Neural cell (in vitro differentiated cells): ENCODE data around the gene ANGPT4. TPM values are rescaled to one million over a fixed set of nuclear protein-coding genes. Genes with fewer than 3 reads are reported as not detected.

Experiments used
- H2AFZ ChIP-seq: fragments of 200-600, 300-800 bp; sonication (generic), shearing (Covaris generic); 2 replicates; pipeline ENCODE4 v1.6.0; 2014; ENCODE audit warnings: low read depth, mild to moderate bottlenecking, antibody characterized with exemption, low read length, moderate library complexity
- H3F3A ChIP-seq: fragments of 200-600 bp; shearing (Covaris generic); 2 replicates; pipeline ENCODE4 v1.6.1; 2016; ENCODE audit warnings: mild to moderate bottlenecking, moderate library complexity, mixed read lengths, antibody characterized with exemption, low read length; ENCODE audit not compliant: insufficient read depth, poor library complexity, severe bottlenecking
- H3K27ac ChIP-seq: fragments of 200-600, 300-800 bp; sonication (generic), shearing (Covaris generic); 2 replicates; pipeline ENCODE4 v1.5.1; 2014; ENCODE audit warnings: mild to moderate bottlenecking, low read length, moderate library complexity
- H3K27me3 ChIP-seq: fragments of 300-800, 200-600 bp; sonication (generic), shearing (Covaris generic); 2 replicates; pipeline ENCODE4 v1.6.0; 2014; ENCODE audit warnings: mild to moderate bottlenecking, low read depth, low read length, moderate library complexity; ENCODE audit not compliant: insufficient read depth
- H3K36me3 ChIP-seq: fragments of 300-800, 200-600 bp; sonication (generic), shearing (Covaris generic); 2 replicates; pipeline ENCODE4 v1.5.1; 2014; ENCODE audit warnings: mild to moderate bottlenecking, antibody characterized with exemption, low read length, moderate library complexity; ENCODE audit not compliant: insufficient read depth
- H3K4me2 ChIP-seq: fragments of 300-800, 200-600 bp; sonication (generic), shearing (Covaris generic); 2 replicates; pipeline ENCODE4 v1.6.0; 2014; ENCODE audit warnings: mild to moderate bottlenecking, low read length
- H3K4me3 ChIP-seq: fragments of 300-800, 200-600 bp; sonication (generic), shearing (Covaris generic); 2 replicates; pipeline ENCODE4 v1.5.1; 2014; ENCODE audit warnings: mild to moderate bottlenecking, low read length, moderate library complexity
- H3K79me2 ChIP-seq: fragments of 200-600 bp; shearing (Covaris generic); replicated peaks from 2 replicates; pipeline ENCODE4 v1.6.0; 2014; ENCODE audit warnings: mild to moderate bottlenecking, low read length, moderate library complexity; ENCODE audit not compliant: insufficient read depth
- H3K9ac ChIP-seq: fragments of 300-800, 200-600 bp; sonication (generic), shearing (Covaris generic); 2 replicates; pipeline ENCODE4 v1.6.1; 2016; ENCODE audit warnings: mild to moderate bottlenecking, low read length, mixed read lengths
- H3K9me2 ChIP-seq: fragments of 200-600 bp; shearing (Covaris generic); 2 replicates; pipeline ENCODE4 v1.6.1; 2016; ENCODE audit warnings: mild to moderate bottlenecking, low read length, mixed read lengths; ENCODE audit not compliant: insufficient read depth
- H3K9me3 ChIP-seq: fragments of 200-600, 300-800 bp; sonication (generic), shearing (Covaris generic); 2 replicates; pipeline ENCODE4 v1.6.1; 2016; ENCODE audit warnings: mild to moderate bottlenecking, mixed run types, low read length, moderate library complexity, mixed read lengths
- H4K20me1 ChIP-seq: fragments of 200-600 bp; shearing (Covaris generic); 2 replicates; pipeline ENCODE4 v1.6.1; 2016; ENCODE audit warnings: mild to moderate bottlenecking, mixed run types; ENCODE audit not compliant: insufficient read depth
- EP300 ChIP-seq: fragments of 450-650 bp; conservative IDR thresholded peaks from 2 replicates; pipeline ENCODE4 v1.6.1; 2014; ENCODE audit warnings: antibody characterized with exemption, mild to moderate bottlenecking, moderate library complexity; ENCODE audit not compliant: poor library complexity, severe bottlenecking
- EZH2 ChIP-seq: fragments of 200-600, 300-800 bp; shearing (Covaris generic), sonication (generic); IDR thresholded peaks from 2 replicates; pipeline ENCODE4 v1.6.1; 2014; ENCODE audit warnings: antibody characterized with exemption, low read length, borderline replicate concordance, mild to moderate bottlenecking; ENCODE audit not compliant: insufficient read depth, poor library complexity, severe bottlenecking
- MXI1 ChIP-seq: fragments of 450-650 bp; conservative IDR thresholded peaks from 2 replicates; pipeline ENCODE4 v1.6.1; 2014; ENCODE audit warnings: antibody characterized with exemption, mild to moderate bottlenecking; ENCODE audit not compliant: poor library complexity, severe bottlenecking
- POLR2AphosphoS5 ChIP-seq: IDR thresholded peaks from 2 replicates; pipeline ENCODE4 v1.6.1; 2012
- RAD21 ChIP-seq: fragments of 450-650 bp; conservative IDR thresholded peaks from 2 replicates; pipeline ENCODE4 v1.6.1; 2014; ENCODE audit warnings: antibody characterized with exemption, mild to moderate bottlenecking, moderate library complexity
- SMC3 ChIP-seq: fragments of 450-650 bp; conservative IDR thresholded peaks from 2 replicates; pipeline ENCODE4 v1.6.1; 2014; ENCODE audit warnings: antibody characterized with exemption, mild to moderate bottlenecking, moderate library complexity; ENCODE audit not compliant: poor library complexity
- TAF1 ChIP-seq: IDR thresholded peaks from 2 replicates; pipeline ENCODE4 v1.6.1; 2012; ENCODE audit warnings: low read depth
- polyA plus RNA-seq: library from polyadenylated mRNA; depleted of rRNA; stranded (reverse); fragments of >200 nt; gene quantifications from 2 replicates; pipeline ENCODE4 v1.2.3, GENCODE V29; 2014
- TF ChIP-seq, protein P1 (sequence below): IDR thresholded peaks from 2 replicates; pipeline ENCODE4 v1.6.1; 2012; ENCODE audit warnings: borderline replicate concordance
- TF ChIP-seq, protein P2 (sequence below): fragments of 450-650 bp; IDR thresholded peaks from 2 replicates; pipeline ENCODE4 v1.5.1; 2014; ENCODE audit warnings: antibody characterized with exemption, mild to moderate bottlenecking, moderate library complexity; ENCODE audit not compliant: poor library complexity, severe bottlenecking

ANGPT4 gene
- polyA plus RNA-seq, 1 donor from 2014 or later, result not detected

DNA sequence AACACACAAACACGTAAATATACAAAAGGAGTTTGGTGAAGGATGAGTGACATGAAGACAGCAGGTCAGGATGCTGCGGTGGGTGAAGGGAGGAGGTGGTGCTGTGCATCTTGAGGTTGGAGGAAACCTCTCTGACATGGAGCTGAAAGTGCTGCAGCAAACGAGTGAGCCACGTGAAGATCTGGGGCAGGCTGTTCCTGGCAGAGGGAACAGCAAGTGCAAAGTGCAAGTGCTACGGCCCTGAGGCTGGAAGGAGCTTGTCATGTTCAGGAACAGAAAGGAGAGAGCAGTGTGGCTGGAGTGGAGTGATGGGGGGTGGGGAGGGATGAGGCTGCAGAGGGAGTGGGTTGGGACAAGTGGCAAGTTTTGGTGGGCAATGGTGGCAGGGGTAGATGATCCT, 24.8 kb upstream of the ANGPT4 start:
- Histone ChIP-seq H3K27me3 (no peaks in the 10 kb centered on the region), H3K9me3 (no peaks in the 10 kb centered on the region), H3K36me3 (no peaks in the 10 kb centered on the region), H3K4me3 (no peak overlapping the region), H3K9me2 (no peaks in the 10 kb centered on the region), H3F3A (no peaks in the 10 kb centered on the region), H3K4me2 (no peak overlapping the region), H3K27ac (no peak overlapping the region), H2AFZ (no peak overlapping the region), H3K9ac (no peak overlapping the region), H4K20me1 (no peaks in the 10 kb centered on the region), H3K79me2 (no peaks in the 10 kb centered on the region)
- TF ChIP-seq POLR2AphosphoS5, result no peak
- TF ChIP-seq EZH2, result no peak
- TF ChIP-seq, protein P1, sequence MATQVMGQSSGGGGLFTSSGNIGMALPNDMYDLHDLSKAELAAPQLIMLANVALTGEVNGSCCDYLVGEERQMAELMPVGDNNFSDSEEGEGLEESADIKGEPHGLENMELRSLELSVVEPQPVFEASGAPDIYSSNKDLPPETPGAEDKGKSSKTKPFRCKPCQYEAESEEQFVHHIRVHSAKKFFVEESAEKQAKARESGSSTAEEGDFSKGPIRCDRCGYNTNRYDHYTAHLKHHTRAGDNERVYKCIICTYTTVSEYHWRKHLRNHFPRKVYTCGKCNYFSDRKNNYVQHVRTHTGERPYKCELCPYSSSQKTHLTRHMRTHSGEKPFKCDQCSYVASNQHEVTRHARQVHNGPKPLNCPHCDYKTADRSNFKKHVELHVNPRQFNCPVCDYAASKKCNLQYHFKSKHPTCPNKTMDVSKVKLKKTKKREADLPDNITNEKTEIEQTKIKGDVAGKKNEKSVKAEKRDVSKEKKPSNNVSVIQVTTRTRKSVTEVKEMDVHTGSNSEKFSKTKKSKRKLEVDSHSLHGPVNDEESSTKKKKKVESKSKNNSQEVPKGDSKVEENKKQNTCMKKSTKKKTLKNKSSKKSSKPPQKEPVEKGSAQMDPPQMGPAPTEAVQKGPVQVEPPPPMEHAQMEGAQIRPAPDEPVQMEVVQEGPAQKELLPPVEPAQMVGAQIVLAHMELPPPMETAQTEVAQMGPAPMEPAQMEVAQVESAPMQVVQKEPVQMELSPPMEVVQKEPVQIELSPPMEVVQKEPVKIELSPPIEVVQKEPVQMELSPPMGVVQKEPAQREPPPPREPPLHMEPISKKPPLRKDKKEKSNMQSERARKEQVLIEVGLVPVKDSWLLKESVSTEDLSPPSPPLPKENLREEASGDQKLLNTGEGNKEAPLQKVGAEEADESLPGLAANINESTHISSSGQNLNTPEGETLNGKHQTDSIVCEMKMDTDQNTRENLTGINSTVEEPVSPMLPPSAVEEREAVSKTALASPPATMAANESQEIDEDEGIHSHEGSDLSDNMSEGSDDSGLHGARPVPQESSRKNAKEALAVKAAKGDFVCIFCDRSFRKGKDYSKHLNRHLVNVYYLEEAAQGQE, result no peak
- TF ChIP-seq, protein P2, sequence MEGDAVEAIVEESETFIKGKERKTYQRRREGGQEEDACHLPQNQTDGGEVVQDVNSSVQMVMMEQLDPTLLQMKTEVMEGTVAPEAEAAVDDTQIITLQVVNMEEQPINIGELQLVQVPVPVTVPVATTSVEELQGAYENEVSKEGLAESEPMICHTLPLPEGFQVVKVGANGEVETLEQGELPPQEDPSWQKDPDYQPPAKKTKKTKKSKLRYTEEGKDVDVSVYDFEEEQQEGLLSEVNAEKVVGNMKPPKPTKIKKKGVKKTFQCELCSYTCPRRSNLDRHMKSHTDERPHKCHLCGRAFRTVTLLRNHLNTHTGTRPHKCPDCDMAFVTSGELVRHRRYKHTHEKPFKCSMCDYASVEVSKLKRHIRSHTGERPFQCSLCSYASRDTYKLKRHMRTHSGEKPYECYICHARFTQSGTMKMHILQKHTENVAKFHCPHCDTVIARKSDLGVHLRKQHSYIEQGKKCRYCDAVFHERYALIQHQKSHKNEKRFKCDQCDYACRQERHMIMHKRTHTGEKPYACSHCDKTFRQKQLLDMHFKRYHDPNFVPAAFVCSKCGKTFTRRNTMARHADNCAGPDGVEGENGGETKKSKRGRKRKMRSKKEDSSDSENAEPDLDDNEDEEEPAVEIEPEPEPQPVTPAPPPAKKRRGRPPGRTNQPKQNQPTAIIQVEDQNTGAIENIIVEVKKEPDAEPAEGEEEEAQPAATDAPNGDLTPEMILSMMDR, result no peak
- TF ChIP-seq TAF1, result no peak
- TF ChIP-seq SMC3, result no peak
- TF ChIP-seq MXI1, result no peak
- no peak for TF ChIP-seq RAD21
- TF ChIP-seq EP300, result no peak

DNA sequence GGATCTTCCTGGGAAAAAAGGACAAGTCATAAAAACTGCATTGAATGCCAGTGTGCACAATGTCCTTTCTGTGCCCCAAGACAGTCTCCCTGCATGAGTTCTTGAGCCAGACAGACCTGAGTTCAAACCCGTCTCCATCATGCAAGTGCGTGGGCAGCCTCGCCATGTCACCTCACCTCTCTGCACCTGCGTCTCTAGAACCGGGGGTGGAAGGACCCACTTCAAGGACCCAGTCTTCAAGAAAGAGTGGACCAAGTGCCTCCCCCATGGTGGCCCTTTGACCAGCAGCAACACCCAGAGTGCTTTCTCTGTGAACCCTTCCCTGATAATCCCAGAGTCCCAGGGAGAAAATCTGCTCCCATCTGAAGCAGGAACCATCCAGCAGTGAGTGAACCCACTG, 23.5 kb upstream of the ANGPT4 start:
- H4K20me1 ChIP-seq, result no peaks in the 10 kb centered on the region
- no peaks in the 10 kb centered on the region for H3K79me2 ChIP-seq
- H2AFZ ChIP-seq, result no peak overlapping the region
- no peak overlapping the region for H3K4me2 ChIP-seq
- H3K9ac ChIP-seq, result no peak overlapping the region
- H3K27ac ChIP-seq, result no peak overlapping the region
- no peaks in the 10 kb centered on the region for H3K9me2 ChIP-seq
- no peak for TF ChIP-seq SMC3
- no peak for TF ChIP-seq EP300
- TF ChIP-seq EZH2, result no peak
- TF ChIP-seq, protein P1, result no peak
- no peak for TF ChIP-seq RAD21
- TF ChIP-seq, protein P2, result no peak
- no peak for TF ChIP-seq TAF1
- TF ChIP-seq POLR2AphosphoS5, result no peak
- TF ChIP-seq MXI1, result no peak
- H3K36me3 ChIP-seq, result no peaks in the 10 kb centered on the region
- no peak overlapping the region for H3K4me3 ChIP-seq
- no peaks in the 10 kb centered on the region for H3F3A ChIP-seq
- no peaks in the 10 kb centered on the region for H3K27me3 ChIP-seq
- no peaks in the 10 kb centered on the region for H3K9me3 ChIP-seq
